8988T (cell line): ENCODE data around the gene NPBWR2.
A peak's percentile ranks its signal among the peaks of the same experiment; 100 is the strongest.

Experiments used
- DNase-seq: peaks from one replicate; pipeline ENCODE4 v3.0.0; 2011

Gene NPBWR2

DNA sequence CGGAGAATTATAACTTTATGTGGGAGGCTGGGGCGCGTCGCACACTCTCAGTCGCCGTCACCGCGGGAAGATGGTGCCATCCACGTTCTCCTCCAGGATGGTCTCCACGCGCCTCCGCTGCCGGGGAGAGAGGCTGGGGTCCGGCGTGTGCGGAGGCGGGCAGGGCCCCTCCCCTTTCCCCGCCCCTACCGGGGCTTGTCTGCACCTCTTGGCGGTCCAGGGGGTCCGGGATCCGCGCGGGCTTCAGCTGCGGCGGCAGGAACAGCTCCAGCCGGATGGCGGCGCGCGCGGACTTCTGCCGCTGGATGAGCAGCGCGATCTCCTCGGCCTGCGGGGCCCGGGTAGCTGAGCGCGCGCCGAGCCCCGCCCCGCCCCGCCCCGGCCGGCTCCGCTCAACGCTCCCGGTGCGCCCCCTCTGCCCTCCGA is 24.0 kb downstream of the NPBWR2 start:
- DNase-seq = peak; percentile 86

DNA sequence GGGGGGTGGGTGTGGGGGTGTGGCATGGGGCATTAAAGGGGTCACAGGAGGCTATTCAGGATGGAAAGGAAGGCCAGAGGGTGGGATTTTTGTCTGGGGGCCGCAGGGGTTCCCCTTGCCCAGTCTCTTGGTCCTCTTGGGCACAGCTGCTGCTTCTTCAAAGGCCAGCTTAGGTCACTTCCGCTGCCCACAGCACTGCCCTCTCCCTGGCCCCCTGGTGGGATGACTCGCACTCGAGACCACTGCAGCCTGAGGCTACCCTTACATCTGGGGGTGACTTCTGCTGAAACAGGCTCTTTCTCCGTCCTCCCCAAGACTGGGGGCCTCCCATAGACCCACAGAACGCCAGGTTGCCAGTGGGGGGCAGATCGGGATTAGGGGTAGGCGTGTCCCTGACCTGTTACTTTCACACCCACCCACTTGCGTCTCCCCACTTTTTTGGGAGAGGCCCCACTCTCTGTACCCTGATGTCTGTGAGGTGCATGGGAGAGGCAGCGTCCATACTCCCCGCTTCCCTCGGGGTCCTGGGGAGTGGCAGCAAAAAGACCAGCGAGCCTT is 24.5 kb downstream of the NPBWR2 start:
- no peak for DNase-seq

GRCh38 chr20:64082126-64082731 is 25.1 kb downstream of the NPBWR2 start:
- DNase-seq = no peak

DNA sequence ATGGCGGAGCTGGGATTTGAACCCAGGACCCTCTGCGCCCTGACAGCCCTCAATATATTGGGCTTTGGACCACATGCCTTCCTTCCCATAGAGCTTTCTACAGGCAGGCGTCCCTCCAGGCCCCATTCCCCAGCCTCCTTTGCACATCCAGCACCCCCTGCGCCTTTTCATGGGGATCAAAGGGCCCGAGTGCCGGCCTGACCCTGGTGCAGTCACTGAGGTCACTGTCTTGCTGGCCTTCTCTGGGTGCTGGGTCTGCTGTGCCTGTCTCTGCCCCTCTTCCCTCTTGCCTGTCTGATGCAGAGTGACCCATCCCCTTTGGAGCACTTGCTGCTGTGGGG is 25.8 kb downstream of the NPBWR2 start:
- no peak for DNase-seq

DNA sequence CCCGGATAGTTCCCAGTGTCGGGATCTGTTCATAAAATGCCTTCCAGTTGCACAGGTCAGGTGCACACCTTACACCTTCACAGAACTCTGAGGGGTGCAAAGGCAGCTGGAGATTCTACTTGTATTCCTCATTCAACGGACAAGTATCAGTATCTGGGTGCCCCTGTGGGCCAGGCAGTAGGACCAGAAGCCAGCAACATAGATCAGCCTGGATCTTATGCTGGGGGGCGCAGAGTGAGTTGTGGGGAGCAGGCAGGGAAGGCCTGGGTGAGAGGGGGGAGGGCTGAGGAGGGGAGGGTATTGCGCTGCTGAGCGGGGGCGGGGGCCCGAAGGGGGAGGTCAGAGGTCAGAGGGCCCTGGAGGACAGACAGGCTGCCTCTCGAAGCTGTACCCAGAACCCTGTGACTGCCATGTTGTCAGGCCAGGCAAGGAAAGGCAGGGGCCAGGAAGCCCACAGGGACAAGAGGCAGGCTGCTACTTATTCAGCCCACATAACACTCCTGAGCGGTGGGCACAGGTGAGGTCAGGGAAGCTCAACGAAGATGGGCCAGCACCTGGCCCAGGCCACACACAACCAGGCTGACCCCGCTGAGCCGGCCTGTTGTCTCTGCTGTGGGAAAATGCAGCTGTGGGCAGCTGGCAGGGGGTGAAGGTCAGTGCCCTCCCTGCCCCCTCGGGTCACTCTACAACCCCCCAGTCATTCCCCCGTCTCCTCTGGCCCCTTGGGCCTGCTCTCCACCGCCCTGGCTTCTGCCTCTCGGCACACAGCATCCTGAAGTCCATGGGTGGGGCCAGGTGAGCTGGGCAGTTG is 26.3 kb downstream of the NPBWR2 start:
- DNase-seq = no peak

- no peak for DNase-seq
These were observed 27.2 kb downstream of the NPBWR2 start, which contains the start of gene OPRL1 for GRCh38 chr20:64080013-64080812. TSS of gene OPRL1 (plus strand) at chr20:64080082. CDS start at chr20:64092721, 12,639 bp downstream.

DNA sequence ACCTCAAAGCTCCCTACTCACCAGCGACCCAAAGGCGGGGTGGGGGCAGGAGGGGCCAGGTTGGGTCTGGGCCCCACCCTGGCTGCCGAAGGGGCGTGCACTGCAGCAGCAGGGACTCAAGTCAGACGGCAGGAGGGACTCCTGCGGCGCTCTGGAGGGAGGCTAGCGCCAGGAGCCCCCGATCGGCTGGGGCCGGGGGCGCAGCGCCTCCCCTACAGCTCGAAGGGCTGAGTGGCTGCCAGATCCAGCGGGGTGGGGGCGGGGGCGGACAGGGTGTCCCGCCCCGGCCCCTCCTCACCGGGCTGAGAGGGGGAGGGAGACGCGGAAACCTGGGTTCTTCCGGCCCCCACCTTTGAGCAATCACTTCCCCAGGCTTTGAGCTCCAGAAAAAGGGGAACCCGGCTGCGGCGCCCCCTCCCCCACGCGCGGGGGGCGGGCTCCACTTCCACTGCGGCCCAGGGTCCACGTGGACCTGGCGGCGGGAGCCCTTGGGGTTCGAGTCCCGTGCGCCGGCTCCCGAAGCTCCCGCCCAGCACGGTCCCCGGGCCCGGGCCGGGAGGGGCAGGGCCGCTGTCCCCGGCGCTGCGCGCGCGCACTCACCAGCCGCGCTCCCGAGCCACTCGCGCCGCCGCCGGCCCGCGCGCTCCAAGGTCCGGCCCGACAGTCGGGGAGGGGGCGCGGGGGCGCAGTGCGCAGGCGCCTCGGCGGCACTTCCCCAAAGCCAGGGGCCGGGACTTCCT is 27.9 kb downstream of the NPBWR2 start, which contains the start of gene RGS19:
TSS of gene RGS19 (minus strand) at position 246 of the 740 bp plus-strand sequence. CDS start 2,632 bp downstream, outside the sequence.
- peak; percentile 91 for DNase-seq

DNA sequence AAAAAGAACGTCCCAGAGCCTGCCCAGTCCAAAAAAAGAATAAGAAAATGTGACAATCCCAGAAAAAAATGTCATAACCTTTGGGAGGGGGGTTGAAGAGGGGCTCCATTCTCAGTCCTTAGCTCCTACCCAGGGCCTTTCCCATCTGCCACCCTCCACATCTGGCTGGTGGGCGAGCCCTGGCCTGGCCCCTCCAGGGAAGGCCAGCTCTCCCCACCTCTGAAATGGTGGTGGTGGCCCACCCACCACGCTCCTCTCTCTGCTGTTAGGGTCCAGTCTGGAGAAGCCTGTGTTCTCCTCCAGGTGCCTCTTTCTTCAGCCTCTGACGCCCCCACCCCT is 28.5 kb downstream of the NPBWR2 start:
- no peak for DNase-seq

GRCh38 chr20:64077876-64078551 is 29.4 kb downstream of the NPBWR2 start:
- no peak for DNase-seq

GRCh38 chr20:64077541-64077875 is 29.9 kb downstream of the NPBWR2 start:
- DNase-seq = no peak

DNA sequence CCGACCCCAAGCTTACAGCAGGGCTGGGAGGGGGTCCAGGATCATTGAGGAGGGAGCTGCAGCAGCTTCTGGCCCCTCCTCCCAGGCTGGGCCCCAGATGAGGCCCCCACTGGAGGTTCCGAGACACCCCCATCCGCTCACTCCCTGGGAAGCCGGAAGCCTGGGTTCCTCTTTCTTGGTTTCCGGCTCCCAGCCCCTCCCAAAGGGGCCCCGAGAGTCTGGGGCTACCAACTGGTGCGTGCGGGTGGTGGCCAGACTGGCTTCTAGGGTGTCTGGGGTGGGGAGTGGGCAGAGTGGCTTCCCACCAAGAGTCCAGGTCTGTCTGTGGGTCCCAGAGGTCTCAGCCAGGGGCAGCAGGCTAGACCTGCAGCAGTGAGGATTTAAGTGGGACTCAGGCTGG is 30.3 kb downstream of the NPBWR2 start:
- DNase-seq = no peak

- no peak for DNase-seq
These were observed 31.0 kb downstream of the NPBWR2 start for GRCh38 chr20:64076061-64076997.

- DNase-seq = no peak
These were observed 31.8 kb downstream of the NPBWR2 start for GRCh38 chr20:64075556-64075955.

DNA sequence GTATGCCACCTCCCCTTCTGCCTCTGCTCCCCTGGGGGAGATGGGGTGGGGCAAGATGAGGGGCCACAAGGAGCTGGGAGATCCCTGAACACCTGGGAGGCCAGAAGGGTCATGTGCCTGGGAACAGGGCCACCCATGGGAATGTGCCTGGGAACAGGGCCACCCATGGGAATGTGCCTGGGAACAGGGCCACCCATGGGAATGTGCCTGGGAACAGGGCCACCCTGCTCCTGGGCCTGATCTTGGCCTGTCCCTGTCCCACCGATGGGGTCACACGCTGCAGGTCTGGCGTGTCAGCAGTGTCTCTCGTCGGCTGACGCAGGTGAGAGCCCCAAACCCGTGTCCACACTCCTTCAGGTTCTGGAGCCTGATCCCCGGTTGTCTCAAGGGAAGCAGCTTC is 32.4 kb downstream of the NPBWR2 start:
- no peak for DNase-seq

DNA sequence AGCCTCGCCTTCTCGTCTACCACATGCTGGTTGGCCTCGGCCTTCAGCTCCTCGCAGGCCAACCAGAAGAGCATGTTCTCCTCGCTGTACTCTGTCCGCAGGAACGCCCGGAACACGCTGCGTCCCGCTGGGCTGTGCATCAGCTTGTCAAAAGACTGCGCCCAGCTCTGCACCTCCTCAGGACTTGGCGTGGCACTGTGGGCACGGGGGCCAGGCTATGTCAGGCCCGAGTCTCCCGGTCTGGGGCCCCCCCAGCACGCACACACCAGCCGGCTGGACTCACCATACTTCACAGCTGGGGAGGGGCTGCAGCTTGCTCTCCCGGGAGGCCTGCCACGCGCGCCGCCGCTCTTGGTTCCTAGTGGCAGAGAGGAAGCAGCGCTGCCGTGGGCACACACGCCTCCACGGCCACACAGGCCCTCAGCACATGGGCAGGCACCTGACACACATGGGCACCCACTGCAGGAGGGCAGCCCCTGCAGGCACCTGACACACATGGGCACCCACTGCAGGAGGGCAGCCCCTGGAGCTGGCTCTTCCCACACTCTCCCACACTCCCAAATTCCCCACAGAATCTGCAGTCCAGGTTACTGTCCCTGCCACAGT is 33.1 kb downstream of the NPBWR2 start:
- DNase-seq = no peak

DNA sequence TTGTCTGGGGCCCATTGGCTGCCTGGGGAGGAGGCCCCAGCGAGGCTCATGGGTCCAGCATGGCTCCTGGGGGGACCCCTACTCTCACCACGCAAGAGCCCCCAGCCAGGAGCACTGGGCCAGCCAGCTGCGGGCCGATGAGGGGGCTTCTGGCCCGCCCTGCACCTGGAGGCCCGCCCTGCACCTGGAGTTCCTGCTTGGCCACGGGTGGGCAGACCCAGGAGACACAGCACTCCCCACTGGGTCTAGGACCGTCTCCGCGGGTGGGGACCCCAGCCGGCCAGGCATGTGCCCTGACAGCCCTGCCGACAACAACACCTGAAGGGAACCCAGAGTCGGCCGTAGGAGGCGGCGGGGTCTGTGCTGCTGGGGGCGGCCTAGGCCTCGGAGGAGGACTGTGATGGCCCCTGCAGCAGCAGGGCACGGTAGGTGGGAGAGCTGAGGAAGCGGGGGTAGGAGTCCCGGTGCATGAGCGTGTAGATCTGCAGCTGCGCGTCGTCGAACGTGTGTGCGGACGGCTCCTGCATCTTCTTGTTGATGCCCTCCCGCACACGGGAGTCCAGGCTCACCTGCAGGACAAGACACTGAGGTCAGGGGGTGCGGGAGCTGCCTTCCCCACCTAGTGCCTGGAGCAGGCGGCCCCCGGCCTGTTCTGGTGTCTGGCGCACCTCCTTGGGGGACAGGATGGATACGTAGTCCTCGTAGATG is 33.7 kb downstream of the NPBWR2 start:
- DNase-seq = no peak

DNA sequence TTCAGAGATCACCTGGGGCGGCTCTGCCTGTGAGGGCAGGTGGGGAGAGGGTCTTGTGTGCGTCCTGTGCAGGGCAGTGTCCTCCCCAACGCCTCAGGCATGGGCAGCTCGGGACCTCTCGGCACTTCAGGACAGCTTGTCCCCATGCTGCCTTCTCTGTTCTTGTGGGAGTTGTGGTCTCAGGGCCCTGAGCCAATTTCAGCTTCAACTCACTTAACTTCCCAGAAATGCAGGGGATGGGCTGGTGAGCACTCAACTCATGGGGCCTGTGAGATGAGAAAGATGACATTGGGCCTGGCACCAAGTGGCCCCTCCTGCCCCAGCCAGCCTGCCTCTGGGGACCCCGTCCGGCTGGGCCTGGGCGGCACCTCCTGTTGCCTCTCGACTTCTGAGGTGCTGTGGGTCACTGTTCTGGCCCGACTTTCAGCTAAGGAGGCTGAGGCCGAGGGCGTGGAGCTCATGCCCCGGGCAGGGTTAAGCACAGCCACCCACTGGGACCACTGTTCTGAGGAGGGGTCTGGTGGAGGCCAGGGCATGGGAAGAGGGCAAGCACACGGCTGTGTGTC is 34.8 kb downstream of the NPBWR2 start:
- DNase-seq = no peak

- DNase-seq = no peak
These were observed 35.7 kb downstream of the NPBWR2 start for GRCh38 chr20:64071341-64072332.
